ENCODE measurements around the gene SSH2.
A peak's percentile ranks its signal among the peaks of the same experiment; 100 is the strongest.
"Not testable (repeated sequence)": the region's sequence is repeated elsewhere in the genome, so short reads cannot be mapped to it uniquely, and the experiment has no call there.

SSH2 gene

DNA sequence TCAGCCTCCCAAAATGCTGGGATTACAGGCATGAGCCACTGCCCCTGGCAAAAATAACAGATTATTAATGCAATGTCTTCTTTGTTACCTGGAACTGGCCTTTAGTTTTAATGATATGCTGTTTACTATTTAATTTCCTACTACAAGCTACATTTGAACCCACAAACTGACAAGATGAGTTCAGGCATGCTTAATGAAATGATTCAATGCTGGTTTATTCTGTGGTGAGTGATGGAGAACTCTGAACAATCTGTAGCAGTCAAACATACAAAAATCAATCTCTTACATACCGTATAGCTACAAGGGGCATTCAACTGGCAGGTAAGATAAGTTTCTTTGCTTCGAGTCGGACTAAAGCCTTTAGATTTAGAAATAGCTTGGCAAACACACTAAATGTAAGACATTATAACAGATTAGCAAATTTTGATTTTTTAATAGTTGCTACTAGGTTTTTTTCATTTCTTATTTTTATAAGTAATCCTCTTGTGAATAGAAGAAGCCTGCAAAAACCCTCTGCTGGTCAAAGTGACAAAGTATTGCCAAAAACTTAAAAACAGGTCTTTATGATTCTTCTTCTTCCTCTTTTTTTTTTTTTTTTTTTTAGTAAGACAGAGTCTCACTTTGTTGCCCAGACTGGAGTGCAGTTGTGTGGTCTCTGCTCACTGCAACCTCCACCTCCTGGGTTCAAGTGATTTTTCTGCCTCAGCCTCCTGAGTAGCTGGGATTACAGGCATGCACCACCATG, 138.5 kb downstream of the SSH2 start:
- no peak overlapping the region for H3K4me3 ChIP-seq (replicated peaks; ENCODE audit: low read depth, low read length)
- TF ChIP-seq, protein P1, sequence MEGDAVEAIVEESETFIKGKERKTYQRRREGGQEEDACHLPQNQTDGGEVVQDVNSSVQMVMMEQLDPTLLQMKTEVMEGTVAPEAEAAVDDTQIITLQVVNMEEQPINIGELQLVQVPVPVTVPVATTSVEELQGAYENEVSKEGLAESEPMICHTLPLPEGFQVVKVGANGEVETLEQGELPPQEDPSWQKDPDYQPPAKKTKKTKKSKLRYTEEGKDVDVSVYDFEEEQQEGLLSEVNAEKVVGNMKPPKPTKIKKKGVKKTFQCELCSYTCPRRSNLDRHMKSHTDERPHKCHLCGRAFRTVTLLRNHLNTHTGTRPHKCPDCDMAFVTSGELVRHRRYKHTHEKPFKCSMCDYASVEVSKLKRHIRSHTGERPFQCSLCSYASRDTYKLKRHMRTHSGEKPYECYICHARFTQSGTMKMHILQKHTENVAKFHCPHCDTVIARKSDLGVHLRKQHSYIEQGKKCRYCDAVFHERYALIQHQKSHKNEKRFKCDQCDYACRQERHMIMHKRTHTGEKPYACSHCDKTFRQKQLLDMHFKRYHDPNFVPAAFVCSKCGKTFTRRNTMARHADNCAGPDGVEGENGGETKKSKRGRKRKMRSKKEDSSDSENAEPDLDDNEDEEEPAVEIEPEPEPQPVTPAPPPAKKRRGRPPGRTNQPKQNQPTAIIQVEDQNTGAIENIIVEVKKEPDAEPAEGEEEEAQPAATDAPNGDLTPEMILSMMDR (IDR thresholded peaks at IDR 0.05; ENCODE audit: low read length, missing control alignments) = no peak
- DNase-seq (ENCODE audit: low read depth) = no peak

DNA sequence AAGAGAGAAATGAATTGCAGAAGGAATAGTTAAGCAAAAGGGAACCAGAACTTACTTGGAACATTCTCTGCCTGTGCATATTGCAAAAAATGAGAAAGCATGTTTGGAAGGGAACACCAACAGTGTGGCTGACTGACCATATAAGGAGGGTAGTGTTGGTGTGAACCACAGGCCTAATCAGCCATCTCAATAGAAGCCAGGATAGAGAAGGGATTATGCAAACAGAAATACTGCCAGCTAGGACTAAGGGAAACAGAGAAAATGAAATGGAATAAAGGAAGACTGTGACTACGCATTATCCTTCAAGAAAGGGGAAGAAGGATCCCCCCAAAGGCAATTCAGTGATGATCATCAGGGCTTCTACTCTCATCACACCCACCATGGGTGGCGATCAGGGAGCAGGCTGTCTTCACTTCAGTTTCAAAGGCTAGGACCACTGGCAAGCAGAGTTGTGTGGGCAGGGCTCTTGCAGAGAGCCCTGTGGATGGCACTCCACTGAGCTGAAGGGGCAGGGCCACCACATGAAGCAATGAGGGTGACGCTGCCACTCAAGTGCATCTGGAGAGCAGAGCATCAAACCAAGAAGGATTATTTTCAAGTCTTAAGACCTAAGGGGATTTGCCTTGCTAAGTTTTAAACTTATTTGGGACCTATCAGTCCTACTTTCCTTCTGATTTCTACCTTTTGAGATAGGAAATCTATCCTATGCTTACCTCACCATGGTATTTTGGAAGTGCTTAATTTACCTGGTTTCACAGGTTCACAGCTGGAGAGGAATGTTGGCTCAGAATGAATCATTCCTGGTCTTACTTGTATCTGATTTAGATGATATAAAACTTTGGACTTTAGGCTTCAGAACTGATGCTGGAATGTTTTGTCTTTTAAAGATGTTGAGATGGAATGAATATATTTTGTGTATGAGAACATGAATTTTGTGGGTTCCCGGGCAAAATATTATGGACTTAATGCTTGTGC, 140.5 kb downstream of the SSH2 start:
- TF ChIP-seq, protein P1 (IDR thresholded peaks at IDR 0.05; ENCODE audit: low read length, missing control alignments) = no peak
- peak; percentile 33 for DNase-seq (ENCODE audit: low read depth)
- H3K4me3 ChIP-seq (replicated peaks; ENCODE audit: low read depth, low read length) = no peak overlapping the region

DNA sequence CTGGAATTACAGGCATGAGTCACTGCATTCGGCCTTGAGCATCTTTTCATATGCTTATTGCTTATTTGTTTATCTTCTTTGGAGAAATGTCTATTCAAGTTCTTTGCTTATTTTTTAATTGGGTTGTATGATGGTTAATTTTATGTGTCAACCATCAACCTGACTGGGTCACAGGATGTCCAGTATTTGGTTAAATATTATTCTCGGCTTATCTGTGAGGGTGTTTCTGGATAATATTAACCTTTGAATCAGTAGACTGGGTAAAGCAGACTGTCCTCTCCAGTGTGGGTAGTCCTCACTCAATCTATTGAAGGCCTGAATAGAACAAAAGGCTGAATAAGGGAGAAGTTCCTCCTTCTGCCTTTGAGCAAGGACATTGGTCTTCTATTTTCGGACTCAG, 142.0 kb downstream of the SSH2 start:
- DNase-seq (ENCODE audit: low read depth) = no peak
- no peak overlapping the region for H3K4me3 ChIP-seq (replicated peaks; ENCODE audit: low read depth, low read length)
- TF ChIP-seq, protein P1 (IDR thresholded peaks at IDR 0.05; ENCODE audit: low read length, missing control alignments) = no peak

DNA sequence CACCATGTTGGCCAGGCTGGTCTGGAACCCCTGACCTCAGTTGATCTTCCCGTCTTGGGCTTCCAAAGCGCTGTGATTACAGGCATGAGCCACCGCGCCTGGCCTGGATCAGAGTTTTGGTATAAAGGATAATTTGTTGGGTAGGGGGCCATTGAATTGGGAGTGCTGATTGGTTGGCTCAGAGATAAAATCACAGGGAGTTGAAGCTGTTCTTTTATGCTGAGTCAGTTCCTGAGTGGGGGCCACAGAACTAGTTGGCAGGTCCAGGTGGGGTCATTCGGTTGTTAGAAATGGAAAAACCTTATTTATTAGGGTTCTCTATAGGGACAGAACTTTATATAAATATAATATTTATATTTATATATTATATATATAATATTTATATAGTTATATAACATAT, 147.1 kb downstream of the SSH2 start:
- DNase-seq (ENCODE audit: low read depth) = no peak
- TF ChIP-seq, protein P1 (IDR thresholded peaks at IDR 0.05; ENCODE audit: low read length, missing control alignments) = no peak
- H3K4me3 ChIP-seq (replicated peaks; ENCODE audit: low read depth, low read length) = no peak overlapping the region

DNA sequence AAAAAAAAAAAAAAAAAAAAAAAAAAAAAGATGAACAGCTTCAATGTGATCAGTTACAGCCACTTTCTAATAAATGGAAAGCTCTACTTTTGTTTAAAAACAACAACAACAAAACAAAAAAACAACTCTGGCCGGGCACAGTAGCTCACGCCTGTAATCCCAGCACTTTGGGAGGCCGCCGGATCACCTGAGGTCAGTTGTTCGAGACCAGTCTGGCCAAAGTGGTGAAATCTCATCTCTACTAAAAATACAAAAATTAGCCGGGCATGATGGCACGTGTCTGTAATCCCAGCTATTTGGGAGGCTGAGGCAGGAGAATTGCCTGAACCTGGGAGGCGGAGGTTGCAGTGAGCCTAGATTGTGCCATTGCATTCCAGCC, 150.2 kb downstream of the SSH2 start:
- DNase-seq (ENCODE audit: low read depth); H3K4me3 ChIP-seq (replicated peaks; ENCODE audit: low read depth, low read length): not testable (repeated sequence)

DNA sequence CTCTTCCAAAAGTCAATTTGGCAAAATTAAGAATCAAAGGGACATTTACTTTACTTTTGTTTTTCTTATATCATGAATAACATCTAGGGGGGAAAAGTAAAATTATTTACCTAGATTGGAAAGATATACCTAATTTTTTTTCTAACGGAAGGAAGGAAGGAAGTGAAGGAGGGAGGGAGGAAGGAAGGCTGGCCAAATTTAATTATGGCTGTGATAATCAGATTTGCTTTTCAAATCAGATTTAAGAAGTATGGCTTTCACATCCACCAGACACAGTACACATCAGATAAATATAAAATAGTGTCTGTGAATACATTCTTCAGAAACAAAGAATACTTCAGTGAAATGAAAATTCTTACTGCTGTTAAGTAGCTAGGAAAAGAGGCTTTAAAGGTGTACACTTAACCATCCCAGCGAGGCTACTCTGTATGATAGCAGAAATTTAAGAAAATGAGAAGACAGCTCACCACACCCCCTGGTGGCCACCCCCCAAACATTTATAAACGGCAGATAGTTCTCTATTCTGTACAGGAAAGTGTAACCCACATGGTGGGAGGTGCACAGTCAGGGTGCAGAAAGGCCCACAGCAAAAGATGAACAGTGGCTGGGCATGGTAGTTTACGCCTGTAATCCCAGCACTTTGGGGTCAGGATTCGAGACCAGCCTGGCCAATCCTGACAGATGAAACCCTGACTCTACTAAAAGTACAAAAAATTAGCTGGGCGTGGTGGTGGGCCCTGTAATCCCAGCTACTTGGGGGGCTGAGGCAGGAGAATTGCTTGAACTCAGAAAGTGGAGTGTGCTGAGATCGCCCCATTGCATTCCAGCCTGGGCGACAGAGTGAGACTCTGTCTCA, 150.8 kb downstream of the SSH2 start:
- peak; percentile 75 for DNase-seq (ENCODE audit: low read depth)
- TF ChIP-seq, protein P1 (IDR thresholded peaks at IDR 0.05; ENCODE audit: low read length, missing control alignments) = peak; percentile 76
- no peak overlapping the region for H3K4me3 ChIP-seq (replicated peaks; ENCODE audit: low read depth, low read length)

All from fibroblast of pulmonary artery (primary cell).